ENCODE data around the gene CBR3.

DNA sequence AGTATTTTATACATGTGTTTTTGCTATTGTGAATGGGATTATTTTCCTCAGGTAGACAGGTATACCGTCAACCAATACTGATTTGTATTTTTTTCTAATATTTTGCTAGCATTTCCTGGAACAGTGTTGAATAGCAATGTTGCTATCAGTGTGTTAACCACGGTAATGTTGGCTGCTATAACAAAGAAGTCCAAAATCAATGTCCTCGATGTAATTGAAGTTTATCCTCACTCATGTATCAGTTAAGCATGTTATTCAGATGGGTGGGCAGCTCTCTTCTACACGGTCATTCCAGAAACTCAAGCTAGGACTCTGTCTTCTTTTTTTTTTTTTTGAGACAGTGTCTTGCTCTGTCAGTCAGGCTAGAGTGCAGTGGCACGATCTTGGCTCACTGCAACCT lies 46.1 kb downstream of the CBR3 start:
- TF ChIP-seq, protein P1, sequence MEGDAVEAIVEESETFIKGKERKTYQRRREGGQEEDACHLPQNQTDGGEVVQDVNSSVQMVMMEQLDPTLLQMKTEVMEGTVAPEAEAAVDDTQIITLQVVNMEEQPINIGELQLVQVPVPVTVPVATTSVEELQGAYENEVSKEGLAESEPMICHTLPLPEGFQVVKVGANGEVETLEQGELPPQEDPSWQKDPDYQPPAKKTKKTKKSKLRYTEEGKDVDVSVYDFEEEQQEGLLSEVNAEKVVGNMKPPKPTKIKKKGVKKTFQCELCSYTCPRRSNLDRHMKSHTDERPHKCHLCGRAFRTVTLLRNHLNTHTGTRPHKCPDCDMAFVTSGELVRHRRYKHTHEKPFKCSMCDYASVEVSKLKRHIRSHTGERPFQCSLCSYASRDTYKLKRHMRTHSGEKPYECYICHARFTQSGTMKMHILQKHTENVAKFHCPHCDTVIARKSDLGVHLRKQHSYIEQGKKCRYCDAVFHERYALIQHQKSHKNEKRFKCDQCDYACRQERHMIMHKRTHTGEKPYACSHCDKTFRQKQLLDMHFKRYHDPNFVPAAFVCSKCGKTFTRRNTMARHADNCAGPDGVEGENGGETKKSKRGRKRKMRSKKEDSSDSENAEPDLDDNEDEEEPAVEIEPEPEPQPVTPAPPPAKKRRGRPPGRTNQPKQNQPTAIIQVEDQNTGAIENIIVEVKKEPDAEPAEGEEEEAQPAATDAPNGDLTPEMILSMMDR (IDR thresholded peaks at IDR 0.05) = no peak
- TF ChIP-seq POLR2A (IDR thresholded peaks at IDR 0.05) = no peak
